Kidney (tissue), 14 donors: ENCODE data around the gene KCTD4. TPM values are rescaled to one million over a fixed set of nuclear protein-coding genes. Genes with fewer than 3 reads are reported as not detected.

Experiments
- DNase-seq, 5 donors: peaks; one replicate each; pipeline ENCODE4 v3.0.0-alpha.2; 2013 to 2020
- FAIRE-seq: peaks from 2 replicates; lab custom pipeline; 2012; peaks lifted over from hg19 to GRCh38; lab: Jason Lieb, UNC
- H3K27ac ChIP-seq, 2 donors: one replicate each; pipeline ENCODE4 v1.7.0; 2013; ENCODE audit warnings: low read depth in 2 of 2, low read length in 2 of 2, inconsistent platforms in 1 of 2
- H3K27me3 ChIP-seq: one replicate; pipeline ENCODE4 v1.7.1; 2013; ENCODE audit warnings: low read length, inconsistent platforms; ENCODE audit not compliant: control insufficient read depth, insufficient read depth
- H3K36me3 ChIP-seq, 3 donors: one replicate each; pipeline versions ENCODE4 v1.7.0 to v1.7.1; 2013; ENCODE audit warnings: low read length in 3 of 3, control low read depth in 1 of 3, inconsistent platforms in 1 of 3; ENCODE audit not compliant: insufficient read depth in 3 of 3, control insufficient read depth in 2 of 3
- H3K4me1 ChIP-seq, 3 donors: one replicate each; pipeline versions ENCODE4 v1.7.0 to v1.7.1; 2013; ENCODE audit warnings: low read length in 3 of 3, inconsistent platforms in 1 of 3, low read depth in 1 of 3; ENCODE audit not compliant: control insufficient read depth in 2 of 3, insufficient read depth in 2 of 3
- H3K4me3 ChIP-seq, 3 donors: one replicate each; pipeline versions ENCODE4 v1.7.0 to v1.8.1; 2013; ENCODE audit warnings: low read length in 3 of 3, control low read depth in 1 of 3, inconsistent platforms in 1 of 3
- H3K9ac ChIP-seq, 3 donors: one replicate each; pipeline versions ENCODE4 v1.7.0 to v1.7.1; 2013; ENCODE audit warnings: low read length in 3 of 3, control low read depth in 1 of 3, inconsistent platforms in 1 of 3
- H3K9me3 ChIP-seq, 3 donors: one replicate each; pipeline versions ENCODE4 v1.7.0 to v1.7.1; 2013; ENCODE audit warnings: low read length in 3 of 3, control low read depth in 1 of 3, inconsistent platforms in 1 of 3; ENCODE audit not compliant: control insufficient read depth in 2 of 3, insufficient read depth in 1 of 3
- intact Hi-C: fragments of 100-400 bp; cut with DNase I; formaldehyde crosslinking; loops from one replicate; pipeline ENCODE4 v1.11.1; 2022
- polyA plus RNA-seq: library from polyadenylated mRNA; stranded (reverse); fragments of 350-450 nt; fragmentation: Illumina TruSeq; extraction: RNeasy Lipid Tissue Mini Kit (QIAGEN cat#74804); gene quantifications from one replicate; pipeline ENCODE4 v1.2.3, GENCODE V29; 2014; ENCODE audit warnings: low read depth, low replicate concordance; ENCODE audit not compliant: insufficient read depth
- total RNA-seq: library from RNA; stranded (reverse); fragmentation: NEBNext Ultra II Directional; extraction: Animal tissue kit (Norgen Biotek cat#: 25700); gene quantifications from one replicate; pipeline ENCODE4 v1.2.1, GENCODE V29; 2021
- TF ChIP-seq, protein P1 (sequence below): IDR thresholded peaks from 3 replicates; pipeline ENCODE4 v1.5.1; 2012; ENCODE audit warnings: mild to moderate bottlenecking, moderate library complexity, borderline replicate concordance; ENCODE audit not compliant: insufficient read depth; ENCODE audit errors: extremely low read depth
- donor health status: control.
- donor health status: control.
- donor health status: control.
- donor health status: control.
- donor health status: control.
- donor health status: DM: yes; HTN: yes; CAD: no.
- donor health status: Normal renal cell carcinoma (clear cell type).

KCTD4 gene
- total and polyA plus RNA-seq, 2 donors from 2014 or later, result 0.22 to 0.34 TPM

DNA sequence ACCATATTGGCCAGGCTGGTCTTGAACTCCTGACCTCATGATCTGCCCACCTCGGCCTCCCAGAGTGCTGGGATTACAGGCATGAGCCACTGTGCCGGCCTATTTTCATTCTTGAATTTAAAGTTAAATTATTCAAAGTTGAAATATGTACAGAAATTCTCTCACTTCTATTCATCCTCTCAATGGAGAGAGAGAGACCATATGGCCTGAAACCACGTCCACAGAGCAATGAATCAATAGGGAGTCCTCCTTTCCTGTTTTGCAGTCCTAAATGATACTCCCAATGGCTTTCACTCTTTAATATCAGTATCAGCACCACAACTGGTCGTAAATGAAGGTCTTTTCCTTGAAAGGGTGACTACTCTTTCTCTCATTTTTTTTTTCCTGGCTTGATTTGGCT lies 30.5 kb upstream of the KCTD4 start:
- Histone ChIP-seq H3K36me3 (no peaks in the 10 kb centered on the region), H3K27ac (no peak overlapping the region), H3K4me3 (no peak overlapping the region), H3K9ac (no peak overlapping the region), H3K9me3 (no peaks in the 10 kb centered on the region), H3K4me1 (no peaks in the 10 kb centered on the region), H3K27me3 (no peaks in the 10 kb centered on the region)
- DNase-seq (no peak), FAIRE-seq (no peak)
- intact Hi-C loops, result no loop called here
- TF ChIP-seq, protein P1, sequence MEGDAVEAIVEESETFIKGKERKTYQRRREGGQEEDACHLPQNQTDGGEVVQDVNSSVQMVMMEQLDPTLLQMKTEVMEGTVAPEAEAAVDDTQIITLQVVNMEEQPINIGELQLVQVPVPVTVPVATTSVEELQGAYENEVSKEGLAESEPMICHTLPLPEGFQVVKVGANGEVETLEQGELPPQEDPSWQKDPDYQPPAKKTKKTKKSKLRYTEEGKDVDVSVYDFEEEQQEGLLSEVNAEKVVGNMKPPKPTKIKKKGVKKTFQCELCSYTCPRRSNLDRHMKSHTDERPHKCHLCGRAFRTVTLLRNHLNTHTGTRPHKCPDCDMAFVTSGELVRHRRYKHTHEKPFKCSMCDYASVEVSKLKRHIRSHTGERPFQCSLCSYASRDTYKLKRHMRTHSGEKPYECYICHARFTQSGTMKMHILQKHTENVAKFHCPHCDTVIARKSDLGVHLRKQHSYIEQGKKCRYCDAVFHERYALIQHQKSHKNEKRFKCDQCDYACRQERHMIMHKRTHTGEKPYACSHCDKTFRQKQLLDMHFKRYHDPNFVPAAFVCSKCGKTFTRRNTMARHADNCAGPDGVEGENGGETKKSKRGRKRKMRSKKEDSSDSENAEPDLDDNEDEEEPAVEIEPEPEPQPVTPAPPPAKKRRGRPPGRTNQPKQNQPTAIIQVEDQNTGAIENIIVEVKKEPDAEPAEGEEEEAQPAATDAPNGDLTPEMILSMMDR, result no peak

DNA sequence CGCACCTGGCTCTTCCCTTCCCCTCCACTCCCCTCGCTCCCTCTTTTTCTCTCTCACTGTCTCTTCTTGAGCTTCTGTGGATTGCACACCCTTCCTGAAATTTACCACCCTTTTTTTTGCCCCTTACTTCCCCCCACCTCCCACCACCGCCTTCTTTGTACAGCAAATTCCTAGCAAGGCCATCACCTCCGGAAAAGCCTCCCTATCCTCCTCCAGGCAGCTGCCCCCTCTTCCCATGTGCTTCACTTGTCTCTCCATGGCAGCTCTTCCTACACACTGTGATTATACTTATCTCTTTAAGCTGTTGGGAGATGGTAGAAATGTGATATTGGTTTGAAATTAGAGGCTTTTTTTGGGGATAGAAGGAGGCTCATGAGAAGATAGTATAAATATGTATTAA lies 28.3 kb upstream of the KCTD4 start:
- H3K9me3 ChIP-seq, result no peaks in the 10 kb centered on the region
- H3K9ac ChIP-seq, result no peak overlapping the region
- H3K4me3 ChIP-seq, result no peak overlapping the region
- DNase-seq, result no peak
- no peak overlapping the region for H3K27ac ChIP-seq
- no peaks in the 10 kb centered on the region for H3K27me3 ChIP-seq
- FAIRE-seq, result no peak
- no peaks in the 10 kb centered on the region for H3K36me3 ChIP-seq
- intact Hi-C loops, result no loop called here
- H3K4me1 ChIP-seq, result no peaks in the 10 kb centered on the region
- TF ChIP-seq, protein P1, result no peak

DNA sequence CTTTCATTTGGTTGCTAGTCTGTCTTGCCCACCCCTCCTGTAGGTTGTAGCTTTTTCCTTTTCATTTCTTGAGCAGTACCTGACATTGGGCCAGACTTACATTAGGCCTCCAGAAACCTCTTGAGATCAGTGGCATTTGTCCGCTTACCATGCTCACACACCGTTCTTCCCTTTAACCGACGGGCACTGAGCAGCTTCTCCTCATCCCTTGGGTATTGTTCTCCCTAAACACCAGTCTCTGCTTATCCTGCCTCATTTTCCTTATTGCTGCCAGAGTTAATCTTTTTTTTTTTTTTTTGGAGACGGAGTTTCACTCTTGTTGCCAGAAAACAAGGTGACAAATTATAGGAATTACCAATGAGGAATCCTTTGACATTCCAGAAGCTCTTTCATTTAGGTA lies 27.2 kb upstream of the KCTD4 start:
- Histone ChIP-seq H3K9me3 (no peaks in the 10 kb centered on the region), H3K27ac (no peak overlapping the region), H3K4me1 (no peaks in the 10 kb centered on the region), H3K4me3 (no peak overlapping the region), H3K36me3 (no peaks in the 10 kb centered on the region), H3K27me3 (no peaks in the 10 kb centered on the region), H3K9ac (no peak overlapping the region)
- DNase-seq (no peak), FAIRE-seq (no peak)
- TF ChIP-seq, protein P1, result no peak
- intact Hi-C loops, result no loop called here

DNA sequence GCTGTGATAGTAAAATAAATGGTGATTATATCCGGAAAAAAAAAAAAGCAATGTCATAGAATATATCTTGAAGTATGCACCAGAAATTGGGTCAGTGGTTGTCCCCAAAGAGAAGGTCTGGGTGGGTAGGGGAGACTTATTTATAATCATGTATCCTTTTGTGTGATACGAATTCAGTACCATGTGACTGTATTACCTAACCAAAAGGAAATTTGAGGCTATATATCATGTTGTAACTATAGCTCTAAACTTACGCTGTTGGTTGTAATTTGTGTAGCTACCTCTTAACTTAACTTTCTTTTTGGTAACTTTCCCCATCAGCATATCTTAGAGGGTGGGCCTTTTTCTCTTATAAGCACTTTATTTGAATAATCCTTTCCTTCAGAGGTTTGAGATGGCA lies 25.2 kb upstream of the KCTD4 start:
- H3K4me1 ChIP-seq, result no peaks in the 10 kb centered on the region
- TF ChIP-seq, protein P1, result no peak
- intact Hi-C loops, result no loop called here
- no peaks in the 10 kb centered on the region for H3K27me3 ChIP-seq
- no peak overlapping the region for H3K9ac ChIP-seq
- H3K9me3 ChIP-seq, result no peaks in the 10 kb centered on the region
- no peak for DNase-seq
- H3K36me3 ChIP-seq, result no peaks in the 10 kb centered on the region
- FAIRE-seq, result no peak
- no peak overlapping the region for H3K4me3 ChIP-seq
- H3K27ac ChIP-seq, result no peak overlapping the region
